ENCODE measurements around the gene SLC13A3. TPM values are rescaled to one million over a fixed set of nuclear protein-coding genes. Genes with fewer than 3 reads are reported as not detected.

The SLC13A3 gene
- total RNA-seq, 4 donors from 2014 or later = 1.1 to 8.9 (median 4.2) TPM

DNA sequence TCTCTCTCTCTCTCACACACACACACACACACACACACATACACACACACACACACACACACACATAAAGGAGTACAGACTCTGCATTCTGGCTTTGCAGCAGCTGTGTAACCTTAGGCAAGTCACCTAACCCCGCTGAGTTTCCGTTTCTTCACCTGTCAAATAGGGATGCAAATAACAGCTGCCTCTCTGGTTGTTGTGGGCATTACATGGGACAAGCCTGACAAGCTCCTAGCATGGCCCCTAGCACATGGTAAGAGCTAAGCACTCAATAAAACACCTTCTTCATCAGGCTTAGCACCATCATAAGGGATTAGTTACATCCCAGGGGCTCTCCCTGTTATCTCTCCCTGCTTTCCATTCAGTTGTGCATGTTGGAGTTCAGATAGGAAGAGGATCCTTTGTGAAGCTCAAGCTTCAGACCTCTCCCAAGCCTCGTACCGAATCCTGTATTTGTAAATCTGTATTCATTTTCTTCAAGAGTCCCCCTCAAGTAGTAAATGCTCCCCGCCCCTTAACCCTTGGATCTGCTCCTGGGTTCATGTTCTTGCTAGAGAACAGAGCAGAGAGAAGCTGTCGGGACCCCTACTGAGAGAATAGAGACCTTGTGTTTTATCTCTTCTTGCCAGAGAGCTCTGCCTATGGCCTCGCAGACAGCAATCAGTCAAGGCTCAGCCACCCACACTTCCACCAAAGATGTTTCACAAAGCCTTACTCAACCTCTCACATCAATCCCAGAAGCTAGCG lies 2.2 kb downstream of the SLC13A3 start:
- no peak overlapping the region for H3K4me3 ChIP-seq
- H3K36me3 ChIP-seq = no peaks in the 10 kb centered on the region
- H3K9me3 ChIP-seq = no peaks in the 10 kb centered on the region
- peaks cover 17% of the 10 kb centered on the region for H3K27me3 ChIP-seq
- WGBS = 80% methylated on average over 8 of the region's 8 CpGs
- DNase-seq (ENCODE audit: low spot score in 2 of 2) = no peak
- no peak overlapping the region for H3K27ac ChIP-seq
- H3K4me1 ChIP-seq = peaks cover 7% of the 10 kb centered on the region
- TF ChIP-seq POLR2AphosphoS5 (IDR thresholded peaks at IDR 0.05) = no peak
- TF ChIP-seq, protein P1, sequence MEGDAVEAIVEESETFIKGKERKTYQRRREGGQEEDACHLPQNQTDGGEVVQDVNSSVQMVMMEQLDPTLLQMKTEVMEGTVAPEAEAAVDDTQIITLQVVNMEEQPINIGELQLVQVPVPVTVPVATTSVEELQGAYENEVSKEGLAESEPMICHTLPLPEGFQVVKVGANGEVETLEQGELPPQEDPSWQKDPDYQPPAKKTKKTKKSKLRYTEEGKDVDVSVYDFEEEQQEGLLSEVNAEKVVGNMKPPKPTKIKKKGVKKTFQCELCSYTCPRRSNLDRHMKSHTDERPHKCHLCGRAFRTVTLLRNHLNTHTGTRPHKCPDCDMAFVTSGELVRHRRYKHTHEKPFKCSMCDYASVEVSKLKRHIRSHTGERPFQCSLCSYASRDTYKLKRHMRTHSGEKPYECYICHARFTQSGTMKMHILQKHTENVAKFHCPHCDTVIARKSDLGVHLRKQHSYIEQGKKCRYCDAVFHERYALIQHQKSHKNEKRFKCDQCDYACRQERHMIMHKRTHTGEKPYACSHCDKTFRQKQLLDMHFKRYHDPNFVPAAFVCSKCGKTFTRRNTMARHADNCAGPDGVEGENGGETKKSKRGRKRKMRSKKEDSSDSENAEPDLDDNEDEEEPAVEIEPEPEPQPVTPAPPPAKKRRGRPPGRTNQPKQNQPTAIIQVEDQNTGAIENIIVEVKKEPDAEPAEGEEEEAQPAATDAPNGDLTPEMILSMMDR (IDR thresholded peaks at IDR 0.05) = no peak
- no peak for TF ChIP-seq EP300 (IDR thresholded peaks at IDR 0.05)
- no peak for TF ChIP-seq POLR2A (IDR thresholded peaks at IDR 0.05)

DNA sequence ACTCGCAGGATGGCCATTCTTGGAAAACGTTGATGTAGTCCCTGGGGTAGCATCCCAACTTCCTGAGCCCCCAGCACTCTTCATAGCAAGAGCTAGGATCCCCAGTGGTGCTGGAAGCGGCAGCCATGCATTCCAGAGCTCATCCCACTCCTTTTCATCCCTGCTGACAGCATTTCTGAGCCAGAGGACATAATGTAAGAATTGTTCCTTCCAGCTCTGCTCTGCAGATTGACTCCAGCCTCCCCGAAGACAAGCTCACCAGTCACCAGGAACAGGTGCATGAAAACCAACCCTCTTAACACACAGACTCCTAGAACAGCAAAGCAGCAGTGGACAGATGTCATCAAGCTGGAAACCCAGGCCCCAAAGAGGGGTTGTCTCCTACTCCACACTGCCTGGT lies 3.8 kb downstream of the SLC13A3 start:
- TF ChIP-seq POLR2AphosphoS5 (IDR thresholded peaks at IDR 0.05) (no peak), POLR2A (IDR thresholded peaks at IDR 0.05) (no peak), EP300 (IDR thresholded peaks at IDR 0.05) (no peak)
- TF ChIP-seq, protein P1 (IDR thresholded peaks at IDR 0.05) = no peak
- no peak for DNase-seq (ENCODE audit: low spot score in 2 of 2)

DNA sequence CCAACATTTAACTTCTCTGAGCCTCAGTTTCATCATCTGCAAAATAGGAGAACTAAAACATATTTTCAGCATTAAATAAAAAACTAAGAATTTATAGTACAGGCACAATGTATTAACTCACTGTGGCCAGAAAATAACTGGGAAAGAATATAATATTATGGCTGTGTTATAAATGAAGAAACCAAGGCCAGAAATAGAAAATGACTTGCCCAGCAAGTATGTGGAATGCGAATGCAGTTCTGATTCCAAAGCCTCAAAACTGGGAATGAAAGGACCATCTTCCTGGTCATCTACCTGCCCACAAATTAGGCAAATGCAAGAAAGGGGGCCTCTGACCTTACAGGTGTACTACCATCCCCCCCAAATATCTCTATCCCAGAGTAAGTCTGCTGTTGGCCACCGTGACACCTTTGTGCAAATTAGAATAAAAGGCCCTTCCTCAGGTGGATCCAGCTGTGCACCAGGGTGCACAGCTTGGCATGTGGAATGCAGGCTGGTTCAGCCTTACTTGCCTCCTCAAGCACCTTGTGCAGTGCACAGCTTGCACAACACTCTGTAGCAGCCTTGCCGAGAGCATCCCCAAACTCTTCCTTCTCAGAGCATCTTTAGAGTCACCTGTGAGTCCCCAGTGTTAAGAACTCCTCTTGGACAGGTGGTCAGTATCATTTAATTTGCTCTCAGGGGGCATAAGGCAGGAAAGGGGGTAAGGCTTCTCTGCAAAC lies 4.4 kb downstream of the SLC13A3 start:
- H3K4me3 ChIP-seq = no peak overlapping the region
- peaks cover 7% of the 10 kb centered on the region for H3K4me1 ChIP-seq
- DNase-seq (ENCODE audit: low spot score in 2 of 2) = no peak
- no peak for TF ChIP-seq POLR2A (IDR thresholded peaks at IDR 0.05)
- no peak for TF ChIP-seq POLR2AphosphoS5 (IDR thresholded peaks at IDR 0.05)
- TF ChIP-seq, protein P1 (IDR thresholded peaks at IDR 0.05) = no peak
- no peaks in the 10 kb centered on the region for H3K36me3 ChIP-seq
- H3K9me3 ChIP-seq = no peaks in the 10 kb centered on the region
- peaks cover 13% of the 10 kb centered on the region for H3K27me3 ChIP-seq
- WGBS = 94% methylated on average over 3 of the region's 3 CpGs
- H3K27ac ChIP-seq = no peak overlapping the region

More for the DNA sequence above, 3.8 kb downstream of the SLC13A3 start:
- no peaks in the 10 kb centered on the region for H3K9me3 ChIP-seq
- H3K27me3 ChIP-seq = peaks cover 15% of the 10 kb centered on the region
- H3K27ac ChIP-seq = no peak overlapping the region
- WGBS = 34% methylated on average over 4 of the region's 4 CpGs
- peaks cover 7% of the 10 kb centered on the region for H3K4me1 ChIP-seq
- H3K36me3 ChIP-seq = no peaks in the 10 kb centered on the region
- H3K4me3 ChIP-seq = no peak overlapping the region

DNA sequence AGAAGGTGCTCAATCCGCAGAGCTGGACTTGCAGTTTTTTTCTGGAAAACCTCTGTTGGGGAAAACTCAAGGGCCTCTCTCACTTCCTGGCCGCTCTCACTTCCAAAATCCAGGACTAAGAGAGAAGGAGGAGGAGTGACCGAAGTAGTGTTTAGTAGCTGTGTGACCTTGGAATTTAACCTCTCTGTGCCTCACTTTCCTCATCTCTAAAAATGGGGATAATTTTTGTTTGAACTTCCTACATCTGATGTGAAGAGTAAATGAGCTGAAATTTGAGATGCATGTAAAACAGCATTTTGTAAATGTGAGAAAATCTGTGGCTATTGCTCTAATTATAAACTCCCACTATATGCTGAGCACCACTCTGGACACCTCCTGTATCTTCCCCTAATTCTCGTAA lies 5.1 kb downstream of the SLC13A3 start:
- no peak for DNase-seq (ENCODE audit: low spot score in 2 of 2)
- Histone ChIP-seq H3K27ac (no peak overlapping the region), H3K36me3 (no peaks in the 10 kb centered on the region), H3K4me3 (no peak overlapping the region), H3K9me3 (no peaks in the 10 kb centered on the region), H3K4me1 (peaks cover 2% of the 10 kb centered on the region), H3K27me3 (peaks cover 6% of the 10 kb centered on the region)
- no peak for TF ChIP-seq POLR2AphosphoS5 (IDR thresholded peaks at IDR 0.05)
- TF ChIP-seq EP300 (IDR thresholded peaks at IDR 0.05) = no peak
- TF ChIP-seq POLR2A (IDR thresholded peaks at IDR 0.05) = no peak
- TF ChIP-seq, protein P1 (IDR thresholded peaks at IDR 0.05) = no peak
- WGBS = 82% methylated on average over 4 of the region's 4 CpGs

DNA sequence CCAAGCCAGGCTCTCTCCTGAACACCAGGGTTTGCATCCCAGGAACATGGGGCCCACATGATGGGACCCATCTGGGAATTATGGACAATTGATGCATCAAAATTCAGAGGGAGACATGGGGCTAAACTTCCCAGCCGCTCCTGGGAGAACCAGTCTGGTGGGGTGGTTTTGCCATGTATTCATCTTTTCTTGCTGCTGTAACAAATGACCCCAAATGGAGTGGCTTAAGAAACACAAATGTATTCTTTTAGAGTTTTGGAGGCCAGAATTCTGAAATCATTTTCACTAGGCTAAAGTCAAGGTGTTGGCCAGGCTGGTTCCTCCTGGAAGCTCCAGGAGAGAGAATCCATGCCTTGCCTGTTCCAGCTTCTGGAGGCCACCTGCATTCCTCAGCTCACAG lies 6.5 kb downstream of the SLC13A3 start:
- Histone ChIP-seq H3K36me3 (no peaks in the 10 kb centered on the region), H3K27me3 (no peaks in the 10 kb centered on the region), H3K4me3 (no peak overlapping the region), H3K27ac (no peak overlapping the region), H3K4me1 (no peaks in the 10 kb centered on the region), H3K9me3 (no peaks in the 10 kb centered on the region)
- no peak for DNase-seq (ENCODE audit: low spot score in 2 of 2)
- TF ChIP-seq POLR2A (IDR thresholded peaks at IDR 0.05) (no peak), POLR2AphosphoS5 (IDR thresholded peaks at IDR 0.05) (no peak), EP300 (IDR thresholded peaks at IDR 0.05) (no peak)
- TF ChIP-seq, protein P1 (IDR thresholded peaks at IDR 0.05) = no peak
- WGBS = 75% methylated on average over 1 of the region's 1 CpG

Measured in suprapubic skin (tissue), 4 donors.